HG03575 (cell line): Measurements from ENCODE around the gene FAF2.

Source experiments
- ATAC-seq: cut with Tn5 transposase; IDR thresholded peaks from one replicate; pipeline ENCODE4 v1.9.1; 2021; ENCODE audit not compliant: unreplicated experiment, insufficient number of reproducible peaks, low FRiP score; ENCODE audit errors: extremely low read depth

FAF2 gene

GRCh38 chr5:176525677-176526076 lies 77.5 kb downstream of the FAF2 start:
- no peak for ATAC-seq

- no peak for ATAC-seq
These were observed 78.3 kb downstream of the FAF2 start for GRCh38 chr5:176526462-176526861.

DNA sequence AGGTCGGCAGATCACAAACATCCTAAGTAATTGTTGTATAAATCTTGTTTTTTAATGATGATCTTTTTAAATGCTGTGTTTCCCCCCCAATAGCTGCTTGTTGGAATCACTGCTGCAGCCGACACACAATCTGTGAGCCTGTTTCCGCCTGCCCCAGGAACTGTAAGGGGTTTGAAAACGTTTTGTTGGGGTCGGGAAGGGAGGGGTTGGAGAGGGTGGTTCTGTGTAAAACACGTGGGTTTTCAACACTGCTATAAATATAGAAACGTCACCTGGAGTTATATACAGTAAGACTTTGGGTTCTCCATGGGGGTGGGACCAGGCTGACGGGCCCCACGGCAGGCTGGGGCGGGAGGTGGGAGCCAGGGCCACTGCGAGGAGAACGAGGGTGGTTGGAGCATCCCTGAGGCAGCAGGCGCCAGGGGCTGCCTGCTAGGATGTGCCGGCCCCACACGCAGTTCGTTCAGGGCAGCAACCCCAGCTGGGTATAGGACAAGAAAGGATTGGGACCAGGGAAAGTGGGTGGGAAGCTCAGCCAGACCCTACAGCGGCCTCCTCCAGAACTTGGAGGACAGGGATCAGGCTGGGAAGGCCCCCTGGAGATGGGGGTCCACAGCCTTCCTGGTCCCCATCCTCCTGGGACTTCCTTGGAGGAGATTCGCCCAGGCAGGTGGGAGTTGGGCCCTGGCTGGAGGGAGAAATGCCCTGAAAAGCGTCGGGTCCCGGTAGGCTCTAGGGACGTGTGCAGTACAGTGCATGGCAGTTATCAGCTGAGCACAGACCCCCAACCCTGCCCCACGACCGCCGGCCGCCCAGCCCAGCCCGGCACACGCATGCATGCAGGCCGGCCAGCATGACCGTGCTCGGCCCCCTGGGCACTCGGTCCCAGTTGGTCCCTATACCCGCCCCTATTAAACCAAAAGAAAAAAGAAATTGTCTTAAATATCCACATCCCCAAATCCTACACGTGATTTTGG lies 79.3 kb downstream of the FAF2 start:
- ATAC-seq: no peak

DNA sequence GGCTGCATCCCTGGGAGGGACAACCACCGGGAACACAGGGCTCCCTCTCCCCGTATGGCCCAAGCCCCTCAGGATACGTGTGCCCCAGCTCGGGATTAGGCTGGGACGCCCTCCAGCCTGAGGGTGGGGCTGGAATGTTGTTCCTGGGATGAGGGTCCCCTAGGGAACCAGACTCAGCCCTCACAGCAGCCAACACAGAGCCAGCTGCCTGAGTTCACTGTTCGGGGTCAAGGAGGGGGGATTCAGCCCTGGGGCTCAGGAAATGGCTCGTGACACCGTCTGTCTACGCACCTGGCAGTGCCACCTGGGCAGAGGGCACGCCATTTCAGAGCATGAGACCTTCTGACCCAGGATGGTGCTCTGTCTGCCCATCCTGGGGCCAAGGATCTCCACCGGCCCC lies 80.1 kb downstream of the FAF2 start:
- ATAC-seq: no peak

DNA sequence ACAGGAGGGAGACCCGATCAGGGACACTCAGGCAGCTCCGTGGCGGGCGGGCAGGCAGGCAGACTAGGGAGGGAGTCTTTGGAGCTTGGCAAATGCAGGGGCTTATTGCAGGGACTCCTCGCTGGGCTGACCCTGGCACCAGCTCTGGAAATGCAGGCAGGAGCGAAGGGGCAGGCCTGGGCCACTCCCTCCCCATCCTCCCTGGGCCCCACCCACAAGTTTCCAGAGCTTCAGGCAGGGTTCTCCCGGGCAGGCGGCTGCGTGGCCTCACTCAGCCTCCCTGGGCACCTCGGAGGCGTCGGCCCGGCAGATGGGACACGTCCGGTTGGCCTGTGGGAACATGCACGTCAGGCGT lies 80.6 kb downstream of the FAF2 start:
- no peak for ATAC-seq

DNA sequence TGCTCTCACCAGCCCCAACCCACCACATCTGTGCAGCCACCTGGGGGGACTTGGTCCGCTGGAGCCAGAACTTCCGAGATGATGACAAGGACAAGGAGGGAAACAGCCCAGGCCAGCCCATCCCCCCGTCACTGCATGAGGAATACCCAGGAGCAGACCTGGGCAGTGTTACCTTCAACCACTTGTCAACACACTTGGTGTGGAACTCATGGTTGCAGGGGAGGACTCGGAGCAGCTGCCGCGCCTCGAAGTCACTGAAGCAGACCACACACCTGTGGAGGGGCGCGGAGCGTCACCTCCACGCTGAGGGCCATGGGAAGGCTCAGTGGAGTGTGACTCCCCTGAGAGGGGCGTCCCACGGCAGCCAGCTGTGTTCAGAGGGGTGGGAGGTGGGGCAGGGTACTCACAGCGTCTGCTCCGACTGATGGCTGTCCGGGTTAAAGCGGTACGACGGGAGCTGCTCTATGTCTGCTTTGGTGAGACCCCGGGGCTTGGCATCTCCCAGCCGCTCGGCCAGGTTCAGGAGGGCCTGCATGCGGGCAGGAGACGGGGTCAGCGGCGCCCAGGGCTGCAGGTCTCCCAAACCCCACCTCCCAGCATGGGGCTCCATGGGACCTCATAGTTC lies 81.0 kb downstream of the FAF2 start:
- ATAC-seq: no peak

- ATAC-seq: no peak
These were observed 81.6 kb downstream of the FAF2 start for GRCh38 chr5:176529741-176530141.

- no peak for ATAC-seq
These were observed 82.3 kb downstream of the FAF2 start for GRCh38 chr5:176530393-176530982.

- no peak for ATAC-seq
These were observed 83.1 kb downstream of the FAF2 start for GRCh38 chr5:176530983-176531901.

DNA sequence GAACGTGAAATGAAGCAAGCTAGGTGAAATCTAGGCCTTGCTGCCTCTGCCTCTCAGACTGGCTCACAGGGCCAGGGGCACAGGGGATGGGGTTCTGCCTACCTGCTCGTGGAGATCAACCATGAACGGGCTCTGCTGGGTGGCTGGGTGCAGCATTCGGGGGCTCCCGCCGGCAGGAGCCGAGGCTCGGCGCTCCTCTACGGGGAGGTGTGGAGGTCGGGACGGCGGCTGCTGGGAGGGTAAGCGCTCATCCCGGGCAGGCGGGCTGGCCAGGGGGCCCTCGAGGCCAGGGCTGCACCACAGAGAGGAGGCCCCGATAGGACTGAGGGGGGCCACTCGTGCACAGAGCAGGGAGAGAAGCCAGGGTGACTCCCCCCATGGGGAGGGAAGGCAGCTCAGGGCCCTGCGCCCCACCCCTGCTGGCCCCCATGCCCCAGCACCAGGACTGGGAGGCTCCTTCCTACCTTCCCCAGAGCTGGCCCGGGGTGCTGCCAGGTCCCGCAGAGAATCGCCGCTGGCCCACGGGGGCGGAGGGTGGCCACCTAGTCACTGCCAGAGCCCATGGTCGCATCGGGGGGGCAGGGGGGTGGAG lies 83.8 kb downstream of the FAF2 start:
- ATAC-seq: no peak

DNA sequence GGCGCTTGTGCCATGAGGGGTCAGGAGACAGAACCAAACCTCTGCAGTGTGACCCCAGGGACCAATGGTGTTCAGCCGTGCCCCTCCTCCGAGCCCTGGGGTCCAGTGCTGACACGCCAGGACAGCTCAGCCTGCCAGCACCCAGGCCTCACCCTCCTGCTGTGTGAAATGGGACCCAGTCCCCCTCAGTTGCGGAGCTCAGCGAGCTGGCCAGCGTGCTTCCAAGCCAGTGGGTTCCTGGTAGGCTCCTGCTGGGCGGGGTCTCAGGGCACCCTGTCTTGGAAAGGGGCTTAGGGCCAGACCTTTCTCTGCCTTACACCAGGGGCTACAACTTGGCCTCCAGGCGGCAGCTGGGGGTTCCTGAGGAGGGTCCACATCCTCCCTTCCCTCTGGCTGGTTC lies 84.6 kb downstream of the FAF2 start:
- no peak for ATAC-seq

DNA sequence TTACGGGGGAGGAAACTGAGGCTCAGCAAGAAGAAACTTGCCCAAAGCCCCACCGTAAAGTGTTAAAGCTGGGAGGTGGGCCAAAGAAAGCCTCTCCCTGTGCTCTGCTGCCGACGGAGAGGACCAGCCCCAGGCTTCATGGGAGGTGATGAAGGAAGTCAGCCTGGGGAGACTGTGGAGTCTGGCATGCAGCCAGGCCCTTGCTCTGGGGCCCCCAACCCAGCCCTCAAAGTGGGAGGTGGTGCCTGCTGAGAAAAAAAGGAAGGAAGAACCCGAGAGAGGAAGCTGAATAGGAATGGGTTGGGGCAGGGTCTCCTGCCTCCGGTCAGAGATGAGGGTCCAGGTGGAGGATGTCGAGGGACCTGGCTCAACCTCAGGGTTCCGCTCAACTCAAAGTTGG lies 85.2 kb downstream of the FAF2 start:
- ATAC-seq: no peak

- no peak for ATAC-seq
These were observed 85.9 kb downstream of the FAF2 start for GRCh38 chr5:176533894-176534611.

DNA sequence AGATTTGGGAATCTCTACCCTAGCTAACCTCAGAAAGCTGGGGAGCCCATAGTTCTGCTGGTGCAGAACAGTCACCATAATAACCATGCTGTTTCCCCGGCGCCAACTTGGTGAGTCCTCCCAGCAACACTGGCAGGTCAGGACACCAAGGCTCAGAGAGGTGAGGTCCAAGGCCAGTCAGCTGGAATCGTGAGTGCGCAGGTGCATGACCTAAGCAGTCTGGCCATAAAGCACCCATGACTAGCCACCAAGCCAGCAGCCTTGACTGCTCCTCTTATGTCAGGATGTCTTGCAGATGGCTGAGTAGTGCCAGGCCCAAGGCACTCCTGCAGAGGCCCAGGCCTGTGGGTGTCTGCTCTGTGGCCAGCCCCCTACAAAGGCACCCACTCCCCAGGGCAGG lies 86.5 kb downstream of the FAF2 start:
- ATAC-seq: no peak

GRCh38 chr5:176535101-176535663 lies 87.0 kb downstream of the FAF2 start:
- ATAC-seq: no peak

DNA sequence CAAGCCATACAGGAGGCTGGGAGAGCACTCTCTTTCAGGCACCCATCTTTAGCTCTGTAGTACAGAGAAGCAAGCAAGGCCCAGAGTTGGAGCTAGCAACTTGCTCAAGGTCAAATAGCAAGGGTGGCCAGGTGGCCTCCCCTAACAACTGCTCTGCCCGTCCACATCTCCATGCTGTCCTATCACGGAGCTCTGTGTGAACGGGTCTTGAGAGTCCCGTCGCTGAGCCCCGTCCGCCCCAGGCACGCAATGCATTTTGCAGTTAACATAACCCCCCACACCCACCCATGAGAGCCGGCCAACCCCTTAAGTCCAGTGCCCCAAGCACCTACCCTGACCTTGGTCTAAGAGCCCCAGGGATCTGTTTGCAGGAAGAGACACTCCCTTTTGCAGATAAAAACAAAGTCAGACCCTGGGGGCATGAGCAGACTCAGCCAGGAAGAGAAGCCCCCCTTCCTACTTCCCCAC lies 87.5 kb downstream of the FAF2 start:
- ATAC-seq: no peak

DNA sequence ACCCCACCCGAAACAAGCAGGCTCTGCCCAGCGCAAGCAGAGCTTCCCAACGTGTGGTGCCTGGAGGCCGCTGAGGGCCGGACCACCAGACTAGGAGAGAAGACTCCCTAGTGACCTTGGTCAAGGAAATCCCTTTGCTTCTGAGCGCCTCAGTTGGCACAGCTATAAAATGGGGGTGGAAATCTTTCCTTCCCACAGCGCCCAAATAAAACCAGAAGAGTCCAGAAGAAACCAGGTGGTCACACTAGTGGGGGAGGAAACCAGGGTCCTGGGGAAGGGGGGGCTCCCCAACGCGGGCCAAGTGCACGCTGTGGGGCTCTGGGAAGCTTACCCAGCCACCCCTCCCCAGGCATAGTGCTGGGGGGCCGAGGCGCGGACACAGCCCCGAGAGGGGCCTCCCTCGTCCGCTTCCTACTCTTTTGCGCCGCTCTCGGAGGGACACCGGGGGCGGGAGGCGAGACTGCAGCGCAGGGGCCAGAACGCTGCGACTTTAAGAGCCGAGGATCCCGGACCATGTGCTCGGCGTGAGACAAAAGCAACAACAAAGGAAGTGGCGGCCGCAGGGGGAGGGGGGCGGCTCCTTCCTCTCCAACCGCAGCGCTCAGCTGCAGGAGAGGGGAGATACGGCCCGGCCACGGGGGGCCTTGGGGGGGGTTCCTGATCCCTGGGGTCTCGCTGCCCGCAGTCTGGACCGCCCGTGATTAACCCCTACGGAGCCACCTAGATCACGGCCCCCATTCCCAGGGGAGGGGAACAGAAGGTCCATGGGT lies 88.1 kb downstream of the FAF2 start:
- no peak for ATAC-seq
